GM12865 (cell line): ENCODE data around the gene ALDH7A1.

Experiments
- DNase-seq: peaks from one replicate; pipeline ENCODE4 v3.0.0; 2010; ENCODE audit warnings: low read depth
- H3K4me3 ChIP-seq: 2 replicates; pipeline ENCODE4 v1.5.1; 2011; ENCODE audit warnings: mild to moderate bottlenecking, low read depth, low read length, control low read depth
- CTCF ChIP-seq: IDR thresholded peaks from 2 replicates; pipeline ENCODE4 v1.5.1; 2011; ENCODE audit warnings: low read length, control low read depth, low read depth, inconsistent platforms; ENCODE audit not compliant: insufficient read depth; ENCODE audit errors: missing control alignments

Gene ALDH7A1

GRCh38 chr5:126594748-126595485 is at the start of gene ALDH7A1:
Gene ALDH7A1 (minus strand): TSS chr5:126595219. CDS start chr5:126595198, 21 bp downstream.
- peak within 1 kb of the TSS; percentile 51 for H3K4me3 ChIP-seq
- TF ChIP-seq CTCF = no peak
- peak; percentile 66 for DNase-seq

GRCh38 chr5:126641387-126641786 is 46.4 kb upstream of the ALDH7A1 start:
- no peak for TF ChIP-seq CTCF
- H3K4me3 ChIP-seq = no peak overlapping the region
- peak; percentile 61 for DNase-seq

- H3K4me3 ChIP-seq = no peak overlapping the region
- DNase-seq = no peak
- no peak for TF ChIP-seq CTCF
Observed at GRCh38 chr5:126640866-126641265, 45.8 kb upstream of the ALDH7A1 start.

GRCh38 chr5:126636956-126637355 is 41.9 kb upstream of the ALDH7A1 start:
- DNase-seq = no peak
- H3K4me3 ChIP-seq = no peak overlapping the region
- TF ChIP-seq CTCF = no peak

GRCh38 chr5:126635585-126635984 is 40.6 kb upstream of the ALDH7A1 start:
- no peak for TF ChIP-seq CTCF
- H3K4me3 ChIP-seq = no peak overlapping the region
- DNase-seq = no peak

GRCh38 chr5:126633552-126633951 is 38.5 kb upstream of the ALDH7A1 start:
- no peak for TF ChIP-seq CTCF
- no peak overlapping the region for H3K4me3 ChIP-seq
- DNase-seq = no peak

GRCh38 chr5:126631920-126632319 is 36.9 kb upstream of the ALDH7A1 start:
- TF ChIP-seq CTCF = no peak
- no peak for DNase-seq
- H3K4me3 ChIP-seq = no peak overlapping the region
